ENCODE data around the gene LARP1B. TPM values are rescaled to one million over a fixed set of nuclear protein-coding genes. Genes with fewer than 3 reads are reported as not detected.

LARP1B gene
- total RNA-seq, 2 experiments from 2014 or later: 8.4 to 8.9 TPM

DNA sequence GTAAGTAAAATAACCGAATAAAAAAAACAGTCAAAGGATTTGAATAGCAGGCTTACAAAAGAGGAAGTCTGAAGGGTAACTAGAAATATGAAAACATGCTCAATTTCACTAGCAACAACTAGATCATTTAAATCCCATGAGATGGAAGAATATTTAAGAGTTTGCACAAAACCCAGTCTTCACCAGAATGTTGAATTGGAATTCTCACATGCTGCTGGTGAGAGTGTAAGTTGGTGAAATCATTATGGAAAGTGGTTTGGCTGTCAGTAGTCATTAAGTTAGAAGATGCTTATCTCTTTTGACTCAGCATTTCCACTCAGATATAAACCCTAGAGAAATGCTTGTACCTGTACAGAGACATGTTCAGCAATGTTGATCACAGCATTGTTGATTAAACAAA is 116.4 kb downstream of the LARP1B start:
- H3K36me3 ChIP-seq (ENCODE audit: insufficient read depth, low read length): no peaks in the 10 kb centered on the region
- peaks cover 4% of the 10 kb centered on the region for H3K36me3 Mint-ChIP-seq (ENCODE audit: low read depth)
- H3K4me3 ChIP-seq (ENCODE audit: low read length): no peak overlapping the region
- TF ChIP-seq, protein P1, sequence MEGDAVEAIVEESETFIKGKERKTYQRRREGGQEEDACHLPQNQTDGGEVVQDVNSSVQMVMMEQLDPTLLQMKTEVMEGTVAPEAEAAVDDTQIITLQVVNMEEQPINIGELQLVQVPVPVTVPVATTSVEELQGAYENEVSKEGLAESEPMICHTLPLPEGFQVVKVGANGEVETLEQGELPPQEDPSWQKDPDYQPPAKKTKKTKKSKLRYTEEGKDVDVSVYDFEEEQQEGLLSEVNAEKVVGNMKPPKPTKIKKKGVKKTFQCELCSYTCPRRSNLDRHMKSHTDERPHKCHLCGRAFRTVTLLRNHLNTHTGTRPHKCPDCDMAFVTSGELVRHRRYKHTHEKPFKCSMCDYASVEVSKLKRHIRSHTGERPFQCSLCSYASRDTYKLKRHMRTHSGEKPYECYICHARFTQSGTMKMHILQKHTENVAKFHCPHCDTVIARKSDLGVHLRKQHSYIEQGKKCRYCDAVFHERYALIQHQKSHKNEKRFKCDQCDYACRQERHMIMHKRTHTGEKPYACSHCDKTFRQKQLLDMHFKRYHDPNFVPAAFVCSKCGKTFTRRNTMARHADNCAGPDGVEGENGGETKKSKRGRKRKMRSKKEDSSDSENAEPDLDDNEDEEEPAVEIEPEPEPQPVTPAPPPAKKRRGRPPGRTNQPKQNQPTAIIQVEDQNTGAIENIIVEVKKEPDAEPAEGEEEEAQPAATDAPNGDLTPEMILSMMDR (IDR thresholded peaks at IDR 0.05): no peak
- ATAC-seq (ENCODE audit: poor library complexity) (no peak), DNase-seq (no peak)
- no peaks in the 10 kb centered on the region for H3K27me3 Mint-ChIP-seq
- no peak overlapping the region for H3K4me3 Mint-ChIP-seq
- CTCF ChIA-PET: no interaction called here
- no peaks in the 10 kb centered on the region for H3K4me1 ChIP-seq (ENCODE audit: insufficient read depth, low read length)
- H3K4me1 Mint-ChIP-seq (ENCODE audit: low read depth): no peaks in the 10 kb centered on the region
- H3K9me3 ChIP-seq (ENCODE audit: control insufficient read depth in 1 of 2, insufficient read depth in 1 of 2, low read length in 2 of 2): no peaks in the 10 kb centered on the region
- no peak overlapping the region for H3K27ac ChIP-seq (ENCODE audit: low read depth in 1 of 2, low read length in 2 of 2)
- no peaks in the 10 kb centered on the region for H3K9me3 Mint-ChIP-seq
- H3K27me3 ChIP-seq (ENCODE audit: control insufficient read depth in 1 of 2, insufficient read depth in 2 of 2, low read length in 2 of 2): no peaks in the 10 kb centered on the region
- intact Hi-C loops (cut with DNase I, micrococcal nuclease): no loop called here
- POLR2A ChIA-PET: no interaction called here
- H3K27ac Mint-ChIP-seq: no peak overlapping the region

DNA sequence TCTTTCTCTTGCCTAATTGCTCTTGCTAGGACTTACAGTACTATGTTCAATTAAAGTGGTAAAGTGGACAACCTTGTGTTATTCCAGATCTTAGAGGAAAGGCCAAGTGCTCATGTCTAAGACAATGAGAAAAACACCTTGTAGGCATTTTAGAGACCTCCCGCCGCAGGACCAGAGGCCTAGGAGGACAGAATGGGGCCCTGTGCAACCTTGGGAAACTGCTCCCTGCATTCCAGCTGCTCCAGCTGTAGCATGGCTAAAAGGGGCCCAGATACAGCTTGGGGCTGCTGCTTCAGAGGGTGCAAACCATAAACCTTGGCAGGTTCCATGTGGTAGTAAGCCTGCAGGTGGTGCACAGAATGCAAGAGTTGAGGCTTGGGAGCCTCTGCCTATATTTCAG is 125.5 kb downstream of the LARP1B start:
- TF ChIP-seq, protein P1 (IDR thresholded peaks at IDR 0.05): no peak
- Histone ChIP-seq H3K9me3 (ENCODE audit: control insufficient read depth in 1 of 2, insufficient read depth in 1 of 2, low read length in 2 of 2) (no peaks in the 10 kb centered on the region), H3K4me1 (ENCODE audit: insufficient read depth, low read length) (no peaks in the 10 kb centered on the region), H3K4me3 (ENCODE audit: low read length) (no peak overlapping the region), H3K36me3 (ENCODE audit: insufficient read depth, low read length) (no peaks in the 10 kb centered on the region), H3K27ac (ENCODE audit: low read depth in 1 of 2, low read length in 2 of 2) (no peak overlapping the region), H3K27me3 (ENCODE audit: control insufficient read depth in 1 of 2, insufficient read depth in 2 of 2, low read length in 2 of 2) (no peaks in the 10 kb centered on the region)
- ATAC-seq (ENCODE audit: poor library complexity): no peak
- no peak overlapping the region for H3K4me3 Mint-ChIP-seq
- intact Hi-C loops (cut with DNase I, micrococcal nuclease): no loop called here
- CTCF ChIA-PET: no interaction called here
- H3K9me3 Mint-ChIP-seq: no peaks in the 10 kb centered on the region
- DNase-seq: no peak
- H3K27ac Mint-ChIP-seq: no peak overlapping the region
- H3K27me3 Mint-ChIP-seq: no peaks in the 10 kb centered on the region
- no peaks in the 10 kb centered on the region for H3K4me1 Mint-ChIP-seq (ENCODE audit: low read depth)
- no peaks in the 10 kb centered on the region for H3K36me3 Mint-ChIP-seq (ENCODE audit: low read depth)
- POLR2A ChIA-PET: no interaction called here

DNA sequence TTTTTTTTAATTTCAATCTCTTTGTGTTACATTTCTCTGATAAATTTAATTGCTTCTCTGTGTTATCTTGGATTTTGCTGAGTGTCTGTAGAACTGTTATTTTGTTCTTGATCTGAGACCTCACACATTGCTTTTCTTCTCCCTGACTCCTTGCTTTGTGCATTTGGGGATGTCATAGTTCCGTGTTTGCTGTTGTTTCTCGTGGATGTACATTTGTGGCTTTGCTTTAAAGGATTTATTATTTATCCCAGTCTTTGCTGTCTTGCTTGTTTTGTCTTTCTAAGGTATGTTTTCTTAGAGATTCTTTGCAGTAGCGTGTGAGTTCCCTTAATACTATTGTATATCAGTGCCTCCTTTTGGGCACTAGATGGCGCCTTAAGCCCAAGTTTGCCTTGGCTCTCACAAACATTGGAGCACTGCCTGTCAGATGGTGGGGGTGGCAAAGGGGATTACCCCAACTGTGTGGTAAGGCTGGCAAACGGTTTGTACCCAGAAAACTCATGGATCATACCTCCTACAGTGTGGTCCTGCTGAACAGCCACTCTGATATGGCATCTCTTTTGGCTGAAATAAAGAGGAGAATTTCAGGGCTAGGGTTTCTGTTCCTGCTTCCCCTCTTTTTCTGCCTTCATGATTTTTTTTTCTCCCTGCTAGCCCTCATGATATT is 130.1 kb downstream of the LARP1B start:
- Mint-ChIP-seq H3K4me3 (no peak overlapping the region), H3K4me1 (ENCODE audit: low read depth) (no peaks in the 10 kb centered on the region), H3K9me3 (no peaks in the 10 kb centered on the region), H3K36me3 (ENCODE audit: low read depth) (no peaks in the 10 kb centered on the region), H3K27me3 (no peaks in the 10 kb centered on the region), H3K27ac (no peak overlapping the region)
- ChIA-PET CTCF (no interaction called here), POLR2A (no interaction called here)
- intact Hi-C loops (cut with DNase I, micrococcal nuclease): loop anchor here (1.0 to 10.0 kb wide), 6 partner anchors 96 to 672 kb away; partner anchors contain the start of genes JADE1 (in 2 of the 2) and PGRMC2 (in 1 of the 2)
- peak; percentile 100 for ATAC-seq (ENCODE audit: poor library complexity)
- H3K4me1 ChIP-seq (ENCODE audit: insufficient read depth, low read length): no peaks in the 10 kb centered on the region
- TF ChIP-seq, protein P1 (IDR thresholded peaks at IDR 0.05): peak; percentile 96
- no peak overlapping the region for H3K27ac ChIP-seq (ENCODE audit: low read depth in 1 of 2, low read length in 2 of 2)
- peak; percentile 48 to 86 (median 58) for DNase-seq
- H3K9me3 ChIP-seq (ENCODE audit: control insufficient read depth in 1 of 2, insufficient read depth in 1 of 2, low read length in 2 of 2): no peaks in the 10 kb centered on the region
- H3K36me3 ChIP-seq (ENCODE audit: insufficient read depth, low read length): no peaks in the 10 kb centered on the region
- no peak overlapping the region for H3K4me3 ChIP-seq (ENCODE audit: low read length)
- no peaks in the 10 kb centered on the region for H3K27me3 ChIP-seq (ENCODE audit: control insufficient read depth in 1 of 2, insufficient read depth in 2 of 2, low read length in 2 of 2)

Data from CD4-positive, alpha-beta T cell (primary cell).